Measurements from ENCODE around the gene LIN9.

- TF ChIP-seq CTCF (IDR thresholded peaks at IDR 0.05 in 8 of 11, conservative IDR thresholded peaks at IDR 0.05 in 3 of 11): no peak
- no peak for TF ChIP-seq POLR2AphosphoS5 (IDR thresholded peaks at IDR 0.05)
These were observed 96.4 kb downstream of the LIN9 start for GRCh38 chr1:226212545-226212944.
